ENCODE data around the gene PTK7.
"Not testable (repeated sequence)": the region's sequence is repeated elsewhere in the genome, so short reads cannot be mapped to it uniquely, and the experiment has no call there.

Gene PTK7

GRCh38 chr6:43054206-43054943 is 21.7 kb upstream of the PTK7 start:
- no peak for DNase-seq (ENCODE audit: low read depth in 2 of 2, low spot score in 1 of 2)

GRCh38 chr6:43055966-43056365 is 20.1 kb upstream of the PTK7 start:
- DNase-seq (ENCODE audit: low read depth in 2 of 2, low spot score in 1 of 2) = no peak

GRCh38 chr6:43058531-43058930 is 17.6 kb upstream of the PTK7 start:
- DNase-seq (ENCODE audit: low read depth in 2 of 2, low spot score in 1 of 2) = no peak

- peak; percentile 94 to 95 for DNase-seq (ENCODE audit: low read depth in 2 of 2, low spot score in 1 of 2)
Measured at GRCh38 chr6:43059168-43060033, 16.7 kb upstream of the PTK7 start, which contains the start of the genes KLC4 and MRPL2. KLC4 (plus strand) TSS chr6:43059631; CDS start chr6:43061336, 1,705 bp downstream. MRPL2 (minus strand) TSS chr6:43059434; CDS start chr6:43059381, 53 bp downstream.

GRCh38 chr6:43060034-43060754 is 15.9 kb upstream of the PTK7 start:
- no peak for DNase-seq (ENCODE audit: low read depth in 2 of 2, low spot score in 1 of 2)

- DNase-seq (ENCODE audit: low read depth in 2 of 2, low spot score in 1 of 2) = no peak
Measured at GRCh38 chr6:43060755-43061633, 15.1 kb upstream of the PTK7 start.

- no peak for DNase-seq (ENCODE audit: low read depth in 2 of 2, low spot score in 1 of 2)
Measured at GRCh38 chr6:43061861-43062260, 14.3 kb upstream of the PTK7 start.

GRCh38 chr6:43062818-43063217 is 13.3 kb upstream of the PTK7 start:
- DNase-seq (ENCODE audit: low read depth in 2 of 2, low spot score in 1 of 2) = no peak

GRCh38 chr6:43070028-43070632 is 6.0 kb upstream of the PTK7 start:
- no peak for DNase-seq (ENCODE audit: low read depth in 2 of 2, low spot score in 1 of 2)

- DNase-seq (ENCODE audit: low read depth in 2 of 2, low spot score in 1 of 2) = no peak
Measured at GRCh38 chr6:43074847-43075669, 1.1 kb upstream of the PTK7 start.

GRCh38 chr6:43076464-43077332 is 584 bp downstream of the PTK7 start:
- DNase-seq (ENCODE audit: low read depth in 2 of 2, low spot score in 1 of 2) = no peak

GRCh38 chr6:43077333-43077809 is 1.3 kb downstream of the PTK7 start:
- no peak for DNase-seq (ENCODE audit: low read depth in 2 of 2, low spot score in 1 of 2)

- DNase-seq (ENCODE audit: low read depth in 2 of 2, low spot score in 1 of 2) = no peak
Measured at GRCh38 chr6:43077981-43078511, 1.9 kb downstream of the PTK7 start.

- DNase-seq (ENCODE audit: low read depth in 2 of 2, low spot score in 1 of 2) = no peak
Measured at GRCh38 chr6:43078691-43079090, 2.6 kb downstream of the PTK7 start.

- DNase-seq (ENCODE audit: low read depth in 2 of 2, low spot score in 1 of 2) = no peak
Measured at GRCh38 chr6:43081043-43081442, 4.9 kb downstream of the PTK7 start.

GRCh38 chr6:43081922-43082321 is 5.8 kb downstream of the PTK7 start:
- DNase-seq (ENCODE audit: low read depth in 2 of 2, low spot score in 1 of 2) = not testable (repeated sequence)

GRCh38 chr6:43082806-43083655 is 6.9 kb downstream of the PTK7 start:
- DNase-seq (ENCODE audit: low read depth in 2 of 2, low spot score in 1 of 2) = no peak

All from stimulated activated CD8-positive, alpha-beta memory T cell treated with anti-CD3 and anti-CD28 coated beads, Interleukin-4, amount 100 ng/mL, for 1 hour (primary cell).